Activated CD4-positive, CD25-positive, alpha-beta regulatory T cell (primary cell): ENCODE data around the gene HOXA10.

Source experiments
- DNase-seq, 4 experiments: peaks; one replicate each; lab custom pipeline; 2025; lab: John Stamatoyannopoulos, UW

Gene HOXA10

GRCh38 chr7:27156508-27156898 is 17.6 kb downstream of the HOXA10 start, which contains the start of gene HOXA7:
Gene HOXA7, minus strand, starts transcription at chr7:27156675. Its CDS starts 130 bp downstream, at chr7:27156545.
- DNase-seq: no peak

GRCh38 chr7:27155816-27156507 is 18.2 kb downstream of the HOXA10 start:
- no peak for DNase-seq

- DNase-seq: no peak
These were observed 19.0 kb downstream of the HOXA10 start for GRCh38 chr7:27154901-27155815.

- DNase-seq: no peak
These were observed 19.8 kb downstream of the HOXA10 start for GRCh38 chr7:27154369-27154768.

GRCh38 chr7:27153526-27153925 is 20.6 kb downstream of the HOXA10 start:
- DNase-seq: no peak

- no peak for DNase-seq
These were observed 21.2 kb downstream of the HOXA10 start for GRCh38 chr7:27152816-27153442.

GRCh38 chr7:27151931-27152815 is 21.9 kb downstream of the HOXA10 start, which contains the start of gene HOXA3:
Gene HOXA3, minus strand, starts transcription at chr7:27152583. Its CDS starts 41,943 bp downstream, at chr7:27110640.
- DNase-seq: no peak

GRCh38 chr7:27151341-27151930 is 22.7 kb downstream of the HOXA10 start:
- no peak for DNase-seq

- DNase-seq: peak in 3 of 4 experiments; percentile 28 to 45 (median 37)
These were observed 23.4 kb downstream of the HOXA10 start for GRCh38 chr7:27150568-27151340.

- DNase-seq: no peak
These were observed 24.1 kb downstream of the HOXA10 start for GRCh38 chr7:27149842-27150567.

GRCh38 chr7:27148756-27149641 is 25.1 kb downstream of the HOXA10 start:
- DNase-seq: no peak

- DNase-seq: no peak
These were observed 25.9 kb downstream of the HOXA10 start for GRCh38 chr7:27148031-27148755.

GRCh38 chr7:27147199-27148030 is 26.7 kb downstream of the HOXA10 start, which contains the start of gene HOXA6:
Gene HOXA6, minus strand, starts transcription at chr7:27147774. Its CDS starts 25 bp downstream, at chr7:27147749.
- DNase-seq: no peak

- DNase-seq: no peak
These were observed 27.5 kb downstream of the HOXA10 start for GRCh38 chr7:27146491-27147198.

- no peak for DNase-seq
These were observed 28.2 kb downstream of the HOXA10 start for GRCh38 chr7:27145914-27146412.
